GM19025 (cell line): Measurements from ENCODE around the gene TRIM25.
"Not testable (repeated sequence)": the region's sequence is repeated elsewhere in the genome, so short reads cannot be mapped to it uniquely, and the experiment has no call there.

Experiments
- ATAC-seq: cut with Tn5 transposase; IDR thresholded peaks from one replicate; pipeline ENCODE4 v1.9.1; 2021; ENCODE audit warnings: mild to moderate bottlenecking, low read depth, moderate library complexity; ENCODE audit not compliant: unreplicated experiment

Gene TRIM25, protein sequence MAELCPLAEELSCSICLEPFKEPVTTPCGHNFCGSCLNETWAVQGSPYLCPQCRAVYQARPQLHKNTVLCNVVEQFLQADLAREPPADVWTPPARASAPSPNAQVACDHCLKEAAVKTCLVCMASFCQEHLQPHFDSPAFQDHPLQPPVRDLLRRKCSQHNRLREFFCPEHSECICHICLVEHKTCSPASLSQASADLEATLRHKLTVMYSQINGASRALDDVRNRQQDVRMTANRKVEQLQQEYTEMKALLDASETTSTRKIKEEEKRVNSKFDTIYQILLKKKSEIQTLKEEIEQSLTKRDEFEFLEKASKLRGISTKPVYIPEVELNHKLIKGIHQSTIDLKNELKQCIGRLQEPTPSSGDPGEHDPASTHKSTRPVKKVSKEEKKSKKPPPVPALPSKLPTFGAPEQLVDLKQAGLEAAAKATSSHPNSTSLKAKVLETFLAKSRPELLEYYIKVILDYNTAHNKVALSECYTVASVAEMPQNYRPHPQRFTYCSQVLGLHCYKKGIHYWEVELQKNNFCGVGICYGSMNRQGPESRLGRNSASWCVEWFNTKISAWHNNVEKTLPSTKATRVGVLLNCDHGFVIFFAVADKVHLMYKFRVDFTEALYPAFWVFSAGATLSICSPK

DNA sequence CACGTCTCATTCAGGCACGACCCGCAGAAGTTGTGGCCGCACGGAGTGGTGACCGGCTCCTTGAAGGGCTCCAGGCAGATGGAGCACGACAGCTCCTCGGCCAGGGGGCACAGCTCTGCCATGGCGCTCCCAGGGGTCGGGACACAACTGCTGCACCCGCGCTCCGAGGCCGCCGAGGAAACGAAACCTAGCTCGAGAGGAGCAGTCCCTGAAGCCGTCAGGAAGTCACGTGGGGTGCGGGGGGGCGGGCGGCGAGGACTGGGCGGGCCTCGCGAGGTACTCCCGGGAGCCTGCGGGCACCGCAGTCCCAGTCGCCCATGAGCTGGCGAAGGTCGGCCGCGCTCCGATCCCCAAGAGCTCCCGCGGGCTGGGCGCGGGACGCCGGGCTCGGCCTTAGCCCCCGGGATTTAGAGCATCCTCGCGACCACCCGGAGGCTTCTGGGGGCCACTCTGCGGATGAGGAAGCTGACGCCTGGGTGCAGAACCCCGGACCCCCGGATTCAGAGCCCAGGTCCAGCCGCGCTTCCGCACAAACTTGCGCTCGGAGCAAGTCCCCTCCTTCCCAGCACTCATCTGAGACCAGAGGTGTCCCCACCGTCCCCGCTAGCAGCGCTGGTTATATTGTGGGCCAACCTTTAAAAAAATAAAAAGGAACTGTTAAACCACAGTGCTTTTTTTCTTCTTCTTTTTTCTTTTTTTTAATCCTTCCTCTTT lies at the start of gene TRIM25:
Gene TRIM25 (minus strand): TSS at position 183 of the 714 bp plus-strand sequence. CDS start 61 bp downstream, at position 122.
- ATAC-seq: peak; percentile 70

DNA sequence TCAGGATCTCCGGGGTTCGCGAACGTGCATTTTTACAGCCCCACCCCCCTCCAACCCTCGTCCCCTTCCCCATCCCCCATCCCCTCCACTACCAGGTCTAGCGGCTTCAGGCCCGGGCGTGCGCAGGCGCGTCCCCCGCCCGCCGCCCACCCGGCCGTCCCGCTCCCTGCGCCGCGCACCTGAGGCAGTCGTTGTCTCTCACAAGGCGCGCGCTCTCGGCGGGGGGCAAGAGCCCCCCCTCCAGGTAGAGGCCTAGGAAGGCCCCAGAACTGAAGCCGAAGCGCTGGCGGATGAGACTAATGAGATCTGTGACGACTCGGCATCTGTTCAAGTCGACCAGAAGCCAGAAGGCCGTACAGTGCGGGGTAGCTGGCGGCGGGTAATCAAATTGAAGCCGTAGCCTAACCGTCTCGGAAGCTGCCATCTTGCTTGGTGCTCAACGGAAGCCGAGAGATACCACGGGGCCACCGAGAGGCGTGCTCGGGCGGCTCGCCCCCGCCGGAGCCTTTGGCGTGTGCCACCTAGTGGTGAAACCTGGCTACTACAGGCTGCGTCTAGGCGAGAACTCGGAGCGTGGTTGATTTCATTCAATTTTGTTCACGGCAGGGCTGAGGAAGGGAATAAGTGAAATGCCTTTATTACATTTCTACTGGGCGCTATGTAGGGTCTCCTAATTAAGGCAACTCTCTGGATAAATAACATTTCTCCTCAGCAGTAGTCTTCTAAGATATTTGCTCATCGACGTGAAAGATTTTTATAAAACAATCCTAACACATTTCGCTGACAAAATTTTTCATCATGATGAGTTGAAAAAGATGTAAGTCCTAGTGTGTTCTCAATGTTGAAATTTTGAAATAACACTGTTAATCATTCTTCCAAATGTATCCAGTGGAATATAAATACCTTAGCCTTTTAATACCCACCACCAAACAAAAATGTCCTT lies 47.0 kb upstream of the TRIM25 start, which contains the start of gene COIL:
Gene COIL (minus strand): TSS at position 455 of the 943 bp plus-strand sequence. CDS start 31 bp downstream, at position 424.
- peak; percentile 92 for ATAC-seq

DNA sequence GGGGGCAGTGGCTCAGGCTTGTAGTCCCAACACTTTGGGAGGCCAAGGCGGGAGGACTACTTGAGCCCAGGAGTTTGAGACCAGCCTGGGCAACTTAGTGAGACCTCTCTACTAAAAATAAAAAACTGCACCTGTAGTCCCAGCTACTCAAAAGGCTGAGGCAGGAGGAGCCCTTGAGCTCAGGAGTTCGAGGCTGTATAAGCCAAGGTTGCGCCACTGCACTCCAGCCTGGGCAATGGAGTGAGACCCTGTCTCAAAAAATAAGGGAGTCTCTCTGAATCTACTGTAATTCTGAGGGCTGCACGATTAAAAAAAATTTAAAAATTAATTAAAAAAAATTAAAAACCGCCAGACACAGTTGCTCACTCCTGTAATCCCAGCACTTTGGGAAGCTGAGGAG lies 43.1 kb upstream of the TRIM25 start:
- ATAC-seq: no peak

DNA sequence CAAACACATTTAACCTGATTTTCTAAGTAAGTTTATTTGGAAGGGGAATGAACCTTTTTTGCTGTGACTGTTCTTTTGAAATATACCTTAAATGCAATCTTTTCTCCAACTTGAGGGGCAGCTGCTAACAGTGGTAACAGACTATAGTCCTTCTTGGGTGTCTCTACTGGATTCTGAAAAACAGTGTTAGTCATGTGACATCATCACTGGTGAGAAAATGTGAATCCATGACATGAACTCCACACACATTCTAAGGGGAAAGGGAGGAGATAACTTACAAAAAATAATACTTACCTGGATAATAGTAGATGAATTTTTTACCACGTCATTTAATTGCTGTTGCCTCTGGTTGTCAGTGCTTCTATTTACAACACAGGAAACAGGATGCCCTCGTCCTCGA lies 35.7 kb upstream of the TRIM25 start:
- no peak for ATAC-seq

DNA sequence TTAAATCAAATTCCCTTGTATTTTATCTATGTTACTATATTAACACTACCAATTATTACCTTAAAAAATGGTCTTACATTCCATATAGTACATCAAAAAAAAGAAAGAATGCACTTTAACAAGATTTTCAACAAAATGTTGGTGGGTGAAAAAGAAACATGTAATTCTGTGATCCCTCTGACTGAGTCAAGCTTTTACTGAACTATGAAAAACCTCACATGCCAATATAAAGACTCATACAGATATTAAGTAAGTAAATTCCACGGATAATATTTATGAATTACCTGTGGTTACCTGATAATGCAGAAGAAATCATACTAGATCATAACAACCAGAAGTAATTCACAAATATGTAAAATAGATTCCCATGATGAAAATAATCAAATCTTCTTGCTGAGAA lies 34.6 kb upstream of the TRIM25 start:
- ATAC-seq: no peak

DNA sequence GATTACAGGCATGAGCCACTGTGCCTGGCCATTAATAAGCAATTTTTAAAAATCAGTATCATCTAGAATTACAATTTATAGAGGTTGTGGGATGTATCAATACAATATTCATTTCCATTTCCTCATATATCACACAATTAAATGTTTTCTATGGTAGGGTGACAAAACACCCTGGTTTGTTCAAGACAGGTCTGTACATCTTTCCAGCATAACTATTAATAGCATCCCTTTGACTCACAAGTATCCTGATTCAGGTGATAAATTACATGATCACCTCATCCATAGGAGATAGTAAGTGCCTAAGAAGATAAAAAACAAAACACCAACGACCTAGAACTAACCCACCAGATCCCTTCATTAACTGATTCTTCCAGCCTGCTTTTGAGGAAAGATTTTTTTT lies 33.9 kb upstream of the TRIM25 start:
- no peak for ATAC-seq

DNA sequence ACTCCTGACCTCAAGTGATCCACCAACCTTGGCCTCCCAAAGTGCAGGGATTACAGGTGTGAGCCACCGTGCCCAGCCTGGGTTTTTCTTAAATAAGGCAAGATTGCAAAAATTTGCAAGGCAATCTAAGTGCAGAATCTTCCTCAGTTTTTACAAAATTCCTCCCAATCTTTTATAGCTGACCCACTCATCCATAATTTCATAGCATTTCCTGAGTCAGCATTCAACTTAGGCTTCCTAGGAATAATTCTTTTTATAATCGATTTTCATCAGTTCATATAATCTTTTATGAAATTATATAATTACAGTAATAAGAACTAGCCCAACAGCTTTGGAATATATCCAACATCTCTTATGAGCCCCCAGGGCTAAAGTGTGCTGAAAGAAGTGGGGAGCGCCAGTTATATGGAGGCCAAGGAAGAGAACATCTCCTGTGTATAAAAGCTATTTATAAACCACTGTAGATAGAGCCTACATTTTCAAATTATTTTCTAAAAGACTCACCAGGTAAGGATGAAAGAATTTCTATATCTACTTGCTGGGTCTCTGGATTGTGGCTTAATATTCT lies 32.2 kb upstream of the TRIM25 start:
- no peak for ATAC-seq

DNA sequence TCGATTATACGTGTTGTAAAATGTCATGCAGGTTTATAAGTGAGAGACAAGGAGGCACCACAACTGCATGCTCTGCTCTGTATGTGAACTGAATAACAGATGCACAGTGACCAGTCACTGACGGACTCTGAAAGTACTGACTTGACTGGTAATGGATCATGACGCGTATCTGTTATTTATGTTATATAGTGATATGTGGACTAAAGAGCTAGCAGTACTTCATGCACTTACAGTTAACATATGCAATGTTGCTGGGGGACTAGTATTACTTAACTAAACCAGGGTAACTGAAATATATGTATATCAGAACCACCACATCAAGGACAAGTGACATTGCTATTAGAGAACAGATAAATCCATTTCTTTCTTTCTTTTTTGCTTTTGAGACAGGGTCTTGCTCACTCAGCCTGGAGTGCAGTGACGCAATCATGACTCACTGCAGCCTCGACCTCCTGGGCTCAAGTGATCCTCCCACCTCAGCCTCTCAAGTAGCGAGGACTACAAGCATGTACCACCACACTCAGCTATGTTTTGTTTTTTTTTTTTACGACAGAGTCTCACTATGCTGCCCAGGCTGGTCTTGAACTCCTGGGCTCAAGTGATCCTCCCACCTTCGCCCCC lies 29.8 kb upstream of the TRIM25 start:
- ATAC-seq: no peak

DNA sequence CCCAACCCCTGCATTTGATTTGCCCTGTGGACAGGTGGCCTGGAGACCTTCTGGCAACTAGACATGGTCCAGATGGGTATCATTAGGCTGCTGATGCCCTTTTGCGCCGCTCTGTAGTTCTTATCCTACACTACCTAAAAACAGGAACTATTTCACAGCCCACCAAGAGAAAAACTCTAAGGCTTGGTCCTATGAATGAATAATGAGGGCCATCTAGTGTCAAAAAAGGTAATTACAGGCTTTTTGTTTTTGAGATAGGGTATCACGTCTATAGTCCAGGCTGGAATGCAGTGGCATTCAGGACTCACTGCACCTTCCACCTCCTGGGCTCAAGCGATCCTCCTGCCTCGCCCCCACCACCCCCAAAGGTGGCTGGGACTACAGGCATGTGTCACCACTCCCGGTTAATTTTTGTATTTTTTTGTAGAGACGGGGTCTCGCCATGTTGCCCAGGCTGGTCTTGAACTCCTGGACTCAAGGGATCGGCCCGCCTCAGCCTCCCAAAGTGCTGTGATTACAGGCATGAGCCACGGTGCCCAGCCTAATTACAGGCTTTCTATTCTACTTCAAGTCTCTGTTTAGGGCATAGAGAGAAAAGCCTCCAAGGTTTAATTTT lies 26.1 kb upstream of the TRIM25 start:
- no peak for ATAC-seq

DNA sequence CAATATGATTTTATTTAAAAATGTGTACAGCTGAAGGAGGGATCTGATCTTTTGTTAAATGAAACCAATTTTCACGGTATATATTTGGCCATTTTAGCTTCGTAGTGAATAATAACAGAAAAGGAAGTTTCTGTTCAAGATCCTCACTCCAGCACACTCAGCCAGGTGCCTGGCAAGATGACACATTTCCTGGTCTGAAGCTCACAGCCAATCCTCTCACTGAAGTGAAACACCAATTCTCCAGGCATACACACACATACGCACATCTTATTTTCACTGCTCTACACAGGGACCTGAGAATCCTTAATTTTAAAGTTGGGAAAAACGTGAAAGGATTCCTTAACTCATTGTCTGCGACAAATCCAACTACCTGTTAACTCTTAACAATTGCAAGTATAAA lies 24.4 kb upstream of the TRIM25 start:
- ATAC-seq: not testable (repeated sequence)

DNA sequence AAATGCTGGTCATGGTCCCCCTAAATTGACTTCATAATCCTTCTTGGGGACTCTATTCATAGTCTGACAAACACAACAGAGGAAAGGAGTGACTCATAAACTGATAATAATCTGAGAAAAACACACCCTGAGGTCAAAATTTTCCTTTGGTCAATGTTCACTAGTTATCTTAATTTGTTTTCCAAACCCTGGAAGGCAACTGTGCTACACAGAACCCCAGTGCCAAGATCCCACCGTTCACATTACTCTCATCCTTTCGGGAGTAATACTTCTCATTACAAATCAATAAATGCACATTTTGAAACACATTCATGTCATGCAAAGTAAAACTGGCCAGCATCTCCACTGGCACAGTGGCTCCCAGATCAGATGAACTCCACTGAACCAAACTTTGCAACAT lies 23.8 kb upstream of the TRIM25 start:
- no peak for ATAC-seq

DNA sequence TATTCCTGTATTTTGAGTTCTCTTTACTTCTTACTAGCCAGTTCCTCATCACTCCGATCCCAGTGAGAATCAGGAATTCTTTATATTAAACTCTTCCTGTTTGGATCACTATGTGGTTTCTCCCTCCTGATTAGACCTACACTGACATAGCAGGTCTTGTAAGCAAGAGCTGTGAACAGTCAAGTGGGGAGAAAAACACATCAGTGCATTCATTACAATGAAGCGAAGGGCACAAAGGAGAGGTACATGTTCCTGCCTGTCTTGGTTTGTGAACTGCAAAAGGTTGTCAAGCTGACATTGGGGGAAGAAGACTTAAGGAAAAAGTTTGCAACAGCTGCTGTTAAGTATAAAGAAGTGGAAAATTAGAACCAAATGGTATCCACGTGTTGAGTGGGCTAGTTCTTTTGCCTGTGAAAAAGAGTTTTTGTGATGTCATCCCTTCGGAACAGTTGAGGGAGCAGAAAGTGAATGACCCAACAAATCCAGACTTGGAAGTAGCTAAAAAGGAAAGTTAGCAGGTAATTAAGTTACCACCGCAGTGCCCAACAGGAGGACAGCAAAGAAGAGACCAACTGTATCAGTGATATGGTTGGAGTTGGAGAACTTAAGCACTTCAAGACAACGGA lies 23.0 kb upstream of the TRIM25 start:
- no peak for ATAC-seq

DNA sequence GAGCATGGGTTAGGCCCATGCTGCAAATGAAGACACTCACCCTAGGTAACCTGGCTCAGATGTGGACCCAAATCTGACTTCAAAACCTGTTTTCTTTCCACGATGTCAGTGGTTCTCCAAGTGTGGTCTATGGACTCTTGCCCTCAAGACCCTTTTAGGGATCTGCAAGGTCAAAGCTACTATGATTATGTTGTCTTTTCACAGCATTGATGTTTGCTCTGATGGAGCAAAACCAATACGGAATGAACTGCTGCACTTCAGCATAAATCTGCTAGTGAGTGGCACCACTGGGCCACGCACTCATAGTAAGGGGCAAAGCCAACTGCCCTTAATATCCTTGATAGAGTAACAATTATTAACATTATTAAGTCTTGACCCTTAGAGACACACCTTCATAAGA lies 21.6 kb upstream of the TRIM25 start:
- ATAC-seq: no peak

DNA sequence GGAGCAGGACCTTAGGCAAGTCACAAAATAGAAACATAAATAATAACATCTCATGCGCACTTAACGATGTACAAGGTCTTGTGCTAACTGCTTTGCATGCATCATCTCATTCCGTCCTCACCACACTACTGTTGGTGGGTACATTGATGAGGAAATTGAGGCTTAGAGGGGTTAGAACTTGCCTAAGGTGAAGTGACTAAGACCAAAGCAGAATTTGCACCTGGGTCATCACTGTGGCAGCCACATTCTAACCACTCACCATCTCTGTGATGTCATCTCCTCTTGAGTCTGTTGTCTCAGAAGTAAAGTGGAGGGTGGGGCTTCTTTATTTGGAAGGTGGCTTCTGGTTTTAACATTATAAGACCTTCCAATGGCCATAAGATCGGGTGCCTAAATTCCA lies 20.4 kb upstream of the TRIM25 start:
- no peak for ATAC-seq

DNA sequence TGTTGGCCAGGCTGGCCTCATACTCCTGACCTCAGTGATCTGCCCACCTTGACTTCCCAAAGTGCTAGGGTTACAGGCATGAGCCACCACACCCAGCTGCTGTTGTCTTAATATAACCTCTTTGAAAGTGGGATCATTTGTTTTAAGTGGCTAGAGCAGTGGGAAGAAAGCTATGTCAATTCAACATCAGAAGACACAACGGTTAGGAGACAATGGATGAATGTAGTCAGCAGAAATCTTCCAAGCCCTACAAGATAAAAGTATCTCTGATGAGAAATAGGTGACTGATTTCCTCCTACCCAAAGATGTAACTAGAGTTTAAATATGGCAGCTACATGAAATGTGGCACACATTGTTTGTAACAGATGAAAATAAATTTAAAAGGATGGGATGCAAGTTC lies 20.0 kb upstream of the TRIM25 start:
- no peak for ATAC-seq

DNA sequence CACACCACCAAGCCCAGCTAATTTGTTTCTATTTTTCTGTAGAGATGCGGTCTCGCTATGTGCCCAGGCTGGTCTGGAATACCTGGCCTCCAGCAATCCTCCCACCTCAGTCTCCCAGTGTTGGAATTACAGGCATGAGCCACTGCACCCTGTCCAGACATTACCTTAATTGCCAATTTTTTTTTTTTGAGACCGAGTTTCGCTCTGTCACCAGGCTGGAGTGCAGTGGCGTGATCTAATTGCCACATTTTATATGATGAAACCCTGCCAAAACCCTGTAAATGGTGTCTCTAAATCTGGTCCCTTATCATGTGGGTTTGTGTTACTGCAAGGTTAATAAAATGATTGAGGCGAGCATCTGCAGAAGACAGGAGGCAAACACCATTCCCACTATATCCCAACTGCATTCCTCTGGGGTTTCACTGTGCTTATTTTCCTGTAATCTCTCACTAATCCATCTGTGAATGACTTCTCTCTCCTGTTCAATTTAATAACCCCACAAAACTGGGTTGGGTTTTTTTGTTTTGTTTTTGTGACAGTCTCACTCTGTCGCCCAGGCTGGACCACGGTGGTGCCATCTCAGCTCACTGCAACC lies 19.4 kb upstream of the TRIM25 start:
- no peak for ATAC-seq

DNA sequence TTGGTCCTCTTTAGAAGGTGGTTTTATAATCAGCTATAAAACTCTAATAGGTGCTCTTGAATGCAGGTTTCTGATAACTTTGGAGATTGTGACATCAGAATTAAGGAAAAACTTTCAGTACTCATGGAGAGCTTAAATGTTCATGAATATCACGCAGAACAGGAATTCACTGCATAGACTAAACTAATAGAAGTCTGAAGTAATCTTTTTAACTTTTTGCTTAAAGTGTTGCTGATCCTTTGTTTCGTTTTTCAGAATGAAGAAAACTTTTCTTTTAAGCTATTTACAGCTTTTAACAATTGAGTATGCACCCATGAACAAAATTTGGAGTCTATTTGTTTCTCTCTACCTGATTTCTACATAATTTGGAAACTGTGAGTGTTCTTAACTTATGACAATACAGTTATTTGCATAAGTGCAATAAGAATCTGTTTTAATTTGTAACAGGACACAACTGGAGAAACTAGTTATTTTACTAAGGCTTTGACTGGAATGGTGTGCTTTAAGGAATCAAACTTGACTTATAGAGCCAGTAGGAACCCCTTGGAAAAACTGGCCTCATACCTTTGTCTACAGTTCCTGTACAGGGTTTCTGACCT lies 17.0 kb upstream of the TRIM25 start:
- no peak for ATAC-seq
